ENCODE data around the gene PLEKHJ1. TPM values are rescaled to one million over a fixed set of nuclear protein-coding genes. Genes with fewer than 3 reads are reported as not detected.

PLEKHJ1 gene
- polyA plus RNA-seq, 2 of the 4 experiments (the other 2 are of a cell fraction) = 19.9 to 33.9 TPM

- no peak for ATAC-seq
- H3K27ac ChIP-seq = no peak overlapping the region
- TF ChIP-seq NPAS2 (CRISPR knock-in tag; IDR thresholded peaks at IDR 0.05; ENCODE audit: borderline replicate concordance) (no peak), SREBF2 (IDR thresholded peaks at IDR 0.05) (no peak), FOXS1 (CRISPR knock-in tag; IDR thresholded peaks at IDR 0.05) (no peak)
- FAIRE-seq = no peak
- WGBS (ENCODE audit: missing lambda C conversion rate) = 90% methylated on average over 17 of the region's 31 CpGs
- DNase-seq (ENCODE audit: low read depth in 1 of 2, low spot score in 1 of 2) = no peak
- no peaks in the 10 kb centered on the region for H3K4me1 ChIP-seq
- ChIA-PET POLR2A (no interaction called here), CTCF (interaction anchor here (0.6 to 1.1 kb wide), 3 partner anchors 21 to 61 kb away, joined by 3 to 4 read pairs (median 3); partner anchors contain the start of gene PLEKHJ1)
- H3K4me3 ChIP-seq = no peak overlapping the region
- no peaks in the 10 kb centered on the region for H3K9me3 ChIP-seq
- H3K4me2 ChIP-seq = no peak overlapping the region
These were observed 20.8 kb downstream of the PLEKHJ1 start for GRCh38 chr19:2215281-2215751.

GRCh38 chr19:2214251-2214650 is 21.9 kb downstream of the PLEKHJ1 start:
- H3K27ac ChIP-seq = no peak overlapping the region
- POLR2A ChIA-PET = no interaction called here
- 91% methylated on average over 6 of the region's 17 CpGs for WGBS (ENCODE audit: missing lambda C conversion rate)
- FAIRE-seq = no peak
- DNase-seq (ENCODE audit: low read depth in 1 of 2, low spot score in 1 of 2) = no peak
- ATAC-seq = no peak
- no peak for TF ChIP-seq ZC3H11A (IDR thresholded peaks at IDR 0.05)
- TF ChIP-seq TFCP2L1 (CRISPR knock-in tag; IDR thresholded peaks at IDR 0.05) = no peak
- no peak for TF ChIP-seq HEYL (CRISPR knock-in tag; IDR thresholded peaks at IDR 0.05)
- TF ChIP-seq EP300 (IDR thresholded peaks at IDR 0.05) = no peak
- no peak for TF ChIP-seq ZSCAN20 (CRISPR knock-in tag; IDR thresholded peaks at IDR 0.05)
- TF ChIP-seq HOXB5 (CRISPR knock-in tag; IDR thresholded peaks at IDR 0.05) = no peak
- TF ChIP-seq CHD4 (IDR thresholded peaks at IDR 0.05; ENCODE audit: borderline replicate concordance) = no peak
- no peak for TF ChIP-seq CBX2 (IDR thresholded peaks at IDR 0.05; ENCODE audit: borderline replicate concordance, low read depth)
- no peak for TF ChIP-seq FOXS1 (CRISPR knock-in tag; IDR thresholded peaks at IDR 0.05)
- TF ChIP-seq TP53 (CRISPR knock-in tag; IDR thresholded peaks at IDR 0.05) = no peak
- no peak for TF ChIP-seq BCL3 (IDR thresholded peaks at IDR 0.05)
- TF ChIP-seq NFE2L2 (conservative IDR thresholded peaks at IDR 0.05; ENCODE audit: low read length) = no peak
- TF ChIP-seq JUN (IDR thresholded peaks at IDR 0.05) = no peak
- TF ChIP-seq EHF (CRISPR knock-in tag; IDR thresholded peaks at IDR 0.05) = no peak
- TF ChIP-seq ZFP36 (IDR thresholded peaks at IDR 0.05; ENCODE audit: borderline replicate concordance, partially characterized antibody) = no peak
- TF ChIP-seq CEBPB (IDR thresholded peaks at IDR 0.05) = no peak
- no peak for TF ChIP-seq HDAC2 (IDR thresholded peaks at IDR 0.05)
- no peak for TF ChIP-seq KDM1A (IDR thresholded peaks at IDR 0.05; ENCODE audit: low read depth)
- TF ChIP-seq RCOR1 (IDR thresholded peaks at IDR 0.05; ENCODE audit: low read depth, low read length) = no peak
- TF ChIP-seq BHLHE40 (IDR thresholded peaks at IDR 0.05; ENCODE audit: low read depth, low read length) = no peak
- no peaks in the 10 kb centered on the region for H3K9me3 ChIP-seq
- no peaks in the 10 kb centered on the region for H3K4me1 ChIP-seq
- no peak overlapping the region for H3K4me2 ChIP-seq
- H3K4me3 ChIP-seq = no peak overlapping the region
- CTCF ChIA-PET = interaction anchor here (1.0 to 1.2 kb wide), 2 partner anchors 12 to 60 kb away, joined by 3 read pairs; no protein-coding TSS in a partner anchor

- Histone ChIP-seq H3K27ac (no peak overlapping the region), H3K4me1 (no peaks in the 10 kb centered on the region), H3K4me3 (no peak overlapping the region), H3K9me3 (no peaks in the 10 kb centered on the region), H3K4me2 (no peak overlapping the region)
- no peak for ATAC-seq
- no peak for DNase-seq (ENCODE audit: low read depth in 1 of 2, low spot score in 1 of 2)
- POLR2A ChIA-PET = no interaction called here
- FAIRE-seq = no peak
- CTCF ChIA-PET = interaction anchor here (1.2 to 1.4 kb wide), 2 partner anchors 8 to 12 kb away, joined by 3 to 6 read pairs; no protein-coding TSS in a partner anchor
- 93% methylated on average over 23 of the region's 26 CpGs for WGBS (ENCODE audit: missing lambda C conversion rate)
- TF ChIP-seq EHF (CRISPR knock-in tag; IDR thresholded peaks at IDR 0.05) (no peak), HOXA7 (CRISPR knock-in tag; IDR thresholded peaks at IDR 0.05) (no peak), RAD21 (conservative IDR thresholded peaks at IDR 0.05 in 1 of 2, IDR thresholded peaks at IDR 0.05 in 1 of 2) (no peak), POLR2AphosphoS2 (conservative IDR thresholded peaks at IDR 0.05; ENCODE audit: low read length) (no peak), ELK1 (IDR thresholded peaks at IDR 0.05; ENCODE audit: low read depth, low read length) (no peak), MAZ (IDR thresholded peaks at IDR 0.05; ENCODE audit: borderline replicate concordance, low read depth, low read length) (no peak), FOXS1 (CRISPR knock-in tag; IDR thresholded peaks at IDR 0.05) (no peak), ESRRA (IDR thresholded peaks at IDR 0.05; ENCODE audit: borderline replicate concordance, low read length) (no peak), POLR2A (IDR thresholded peaks at IDR 0.05; ENCODE audit: low read length) (no peak), RARB (CRISPR knock-in tag; IDR thresholded peaks at IDR 0.05) (no peak), CBX2 (IDR thresholded peaks at IDR 0.05; ENCODE audit: borderline replicate concordance, low read depth) (no peak), USF2 (IDR thresholded peaks at IDR 0.05) (no peak), HMGXB4 (CRISPR knock-in tag; IDR thresholded peaks at IDR 0.05; ENCODE audit: borderline replicate concordance) (no peak), TFCP2L1 (CRISPR knock-in tag; IDR thresholded peaks at IDR 0.05) (no peak)
These were observed 22.3 kb downstream of the PLEKHJ1 start for GRCh38 chr19:2213799-2214198.

All from A549 (cell line).